NCI-H1048 (cell line): ENCODE data around the gene SERPIND1.
"Not testable (repeated sequence)": the region's sequence is repeated elsewhere in the genome, so short reads cannot be mapped to it uniquely, and the experiment has no call there.

Experiments
- DNase-seq: peaks from one replicate; lab custom pipeline; 2025; lab: John Stamatoyannopoulos, UW

SERPIND1 gene

GRCh38 chr22:20773793-20774212 lies at the start of gene SERPIND1:
SERPIND1 (plus strand) TSS chr22:20774113; CDS start chr22:20779313, 5,200 bp downstream.
- DNase-seq, result no peak

DNA sequence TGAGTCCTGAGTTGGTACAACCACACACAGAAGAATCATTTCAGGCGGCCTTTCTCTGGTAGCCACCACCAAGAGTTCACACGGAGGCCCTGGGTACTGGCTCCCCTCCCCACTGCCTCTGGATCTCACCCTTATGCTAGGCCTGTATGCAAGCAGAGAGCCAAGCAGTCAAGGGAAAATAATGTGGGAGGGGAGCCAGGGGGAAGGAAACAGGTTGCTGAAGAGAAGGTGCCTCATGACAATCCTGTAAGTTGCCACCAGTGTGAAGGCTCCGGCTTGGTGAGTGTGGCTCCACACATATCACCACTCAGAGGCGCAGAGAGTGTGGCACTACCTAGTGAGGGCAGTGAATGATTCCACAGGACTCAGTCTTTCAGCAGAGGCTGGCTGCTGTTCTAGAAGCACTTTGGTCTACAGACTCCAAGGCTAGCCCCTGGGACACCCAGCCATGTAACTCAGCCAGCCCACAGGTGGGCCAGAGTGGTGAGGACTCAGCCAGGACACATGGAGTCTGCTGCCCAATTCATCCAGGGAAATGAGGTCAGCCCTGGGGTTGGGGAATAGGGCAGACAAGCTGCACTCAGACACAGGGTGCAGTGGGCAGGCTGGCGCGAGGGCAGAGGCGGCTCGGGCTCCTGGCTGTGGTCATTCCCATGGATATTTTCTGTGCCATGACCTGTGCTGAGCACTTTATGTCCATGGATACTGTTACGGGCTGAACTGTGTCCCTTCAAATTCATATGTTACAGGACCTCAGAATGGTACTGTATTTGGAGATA lies 49.0 kb upstream of the SERPIND1 start:
- DNase-seq, result no peak

DNA sequence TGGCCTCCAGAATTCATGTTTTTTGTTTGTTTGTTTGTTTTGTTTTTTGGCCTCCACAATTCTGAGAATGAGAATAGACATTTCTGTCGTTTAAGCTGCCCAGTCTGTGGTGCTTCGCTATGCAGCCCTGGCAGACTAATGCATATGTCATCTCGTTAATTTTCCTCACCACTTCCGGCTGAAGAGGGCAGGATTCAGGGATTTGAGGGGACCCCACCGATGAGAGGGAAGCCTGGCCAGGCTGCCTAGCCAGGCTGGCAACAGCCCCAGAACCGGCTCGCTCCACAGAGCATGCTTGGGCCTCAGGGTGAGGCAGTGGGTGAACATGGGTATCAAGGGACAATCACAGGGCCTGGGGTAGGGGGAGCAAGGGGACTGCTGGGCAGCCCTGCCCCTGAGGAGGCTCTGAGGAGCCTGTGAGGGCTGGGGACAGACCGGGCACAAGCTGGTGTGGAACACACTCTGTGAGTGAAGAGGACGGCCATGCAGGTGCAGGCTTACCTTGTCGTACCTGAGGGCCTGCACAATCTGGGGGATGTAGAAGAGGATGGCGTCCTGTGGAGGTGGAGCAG lies 47.8 kb upstream of the SERPIND1 start:
- DNase-seq, result no peak

DNA sequence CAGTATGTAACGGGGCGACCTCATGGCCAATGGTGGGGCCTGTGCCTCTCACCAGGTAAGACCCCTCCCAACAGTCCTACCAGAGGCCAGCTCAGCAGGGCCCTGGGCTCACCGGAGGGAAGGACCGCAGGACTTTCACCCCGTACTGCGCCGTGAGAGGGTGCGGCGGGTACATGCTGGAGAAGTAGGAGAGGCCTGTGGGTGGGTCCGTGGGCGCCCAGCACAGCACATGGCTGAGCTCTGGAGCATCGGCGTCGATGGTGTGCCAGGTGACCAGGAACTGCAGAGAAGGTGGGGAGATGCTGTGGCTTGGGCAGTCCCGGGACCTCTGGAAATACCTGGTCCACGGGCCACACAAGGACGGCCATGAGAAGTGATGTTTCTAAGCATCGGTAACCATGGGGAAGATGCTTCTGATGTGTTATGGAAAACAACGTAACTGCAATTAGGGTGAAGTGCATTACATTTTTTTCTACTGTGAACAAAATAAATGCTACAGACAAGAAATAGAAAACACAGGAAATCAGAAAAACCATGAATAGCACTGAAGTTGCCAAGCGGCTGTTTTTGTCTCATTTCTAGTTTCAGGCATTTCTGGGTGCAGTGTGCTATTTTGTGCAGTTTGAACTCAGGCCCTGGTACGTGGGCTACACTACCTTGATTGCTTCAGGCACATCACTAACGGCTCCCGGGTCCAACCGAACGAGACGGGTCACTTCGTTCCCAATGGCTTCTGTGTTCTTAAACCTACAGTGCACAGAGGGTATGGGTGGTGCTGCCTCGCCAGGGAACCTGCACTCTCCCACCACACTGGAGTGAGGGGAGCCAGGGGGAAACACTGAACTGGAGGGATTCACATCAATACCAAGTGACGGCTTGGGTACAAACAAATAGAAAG lies 46.5 kb upstream of the SERPIND1 start:
- no peak for DNase-seq

- no peak for DNase-seq
Measured at GRCh38 chr22:20728523-20729190, 45.3 kb upstream of the SERPIND1 start.

DNA sequence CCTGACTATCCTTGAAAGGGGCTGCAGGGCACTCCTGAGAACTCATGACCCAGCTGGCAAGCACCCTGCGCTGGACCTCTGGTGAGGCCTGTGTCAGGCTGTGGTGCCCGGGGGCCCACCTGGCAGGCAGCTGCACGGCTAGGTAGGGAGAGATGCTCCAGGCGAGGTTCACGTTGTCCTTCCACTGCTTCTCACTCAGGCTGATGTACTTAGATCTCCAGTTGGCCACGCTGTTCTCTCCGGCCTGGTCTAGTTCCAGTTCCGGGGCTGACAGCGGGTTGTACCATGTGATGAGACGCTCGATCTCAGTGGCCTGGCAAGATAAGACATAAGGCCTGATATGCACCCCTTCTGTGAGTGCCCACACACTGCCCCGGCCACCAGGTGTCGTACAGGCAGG lies 44.7 kb upstream of the SERPIND1 start:
- no peak for DNase-seq

DNA sequence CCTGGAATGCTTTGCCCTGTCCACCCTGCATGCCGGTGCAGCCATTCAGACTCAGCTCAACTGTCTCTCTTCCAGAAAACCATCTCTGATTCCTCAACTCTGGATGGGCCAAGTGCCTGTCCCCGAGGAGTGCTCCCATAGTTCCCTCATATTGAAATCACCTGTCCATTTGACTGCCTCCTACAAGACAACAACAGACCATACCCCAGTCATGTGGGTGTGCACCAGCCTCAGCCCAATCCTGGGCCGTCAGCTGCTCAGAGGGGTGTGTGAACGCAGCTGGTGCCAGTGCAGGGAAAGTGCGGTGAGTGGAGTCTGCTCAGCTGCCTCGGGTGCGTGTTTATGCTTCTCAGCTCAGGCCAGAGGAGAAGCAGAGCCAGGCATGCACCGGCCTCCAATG lies 41.5 kb upstream of the SERPIND1 start:
- DNase-seq, result not testable (repeated sequence)

DNA sequence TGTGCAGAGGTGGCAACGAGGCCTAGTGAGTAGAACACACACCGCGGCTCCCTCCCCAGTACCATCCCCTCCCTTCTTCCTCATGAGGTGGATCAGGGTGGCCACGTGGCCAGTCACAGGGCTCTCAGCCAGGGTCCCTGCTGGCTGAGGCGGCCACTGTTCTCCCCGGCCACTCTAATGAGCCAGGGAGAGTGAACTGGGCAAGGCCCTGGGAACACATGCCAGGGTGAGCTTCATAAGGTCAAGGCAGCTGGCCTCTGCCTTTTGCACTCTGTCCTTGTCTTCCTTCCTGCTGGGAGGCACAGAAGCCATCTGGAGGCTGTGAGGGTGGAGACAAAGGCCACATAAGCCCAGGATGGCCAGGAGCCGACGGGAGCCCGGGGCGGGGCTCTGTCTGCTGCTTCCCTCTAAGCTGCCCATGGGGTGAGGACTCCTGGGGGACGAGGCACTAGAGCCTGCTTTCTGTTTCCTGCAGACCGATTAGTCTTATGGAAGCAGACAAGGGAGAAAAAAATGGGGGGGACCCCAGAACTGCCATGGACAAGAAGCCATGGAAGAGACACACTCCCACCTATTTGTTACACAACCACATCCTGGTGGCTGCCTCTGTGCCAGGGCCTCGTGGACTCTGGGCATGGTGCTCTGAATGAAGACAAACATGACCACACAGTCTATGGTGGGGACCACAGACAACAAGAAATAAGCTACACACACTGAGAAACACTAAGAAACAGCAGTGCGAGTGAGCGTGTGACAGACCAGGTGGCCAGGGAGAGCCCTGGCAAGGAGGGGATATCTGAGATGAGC lies 38.4 kb upstream of the SERPIND1 start:
- not testable (repeated sequence) for DNase-seq

DNA sequence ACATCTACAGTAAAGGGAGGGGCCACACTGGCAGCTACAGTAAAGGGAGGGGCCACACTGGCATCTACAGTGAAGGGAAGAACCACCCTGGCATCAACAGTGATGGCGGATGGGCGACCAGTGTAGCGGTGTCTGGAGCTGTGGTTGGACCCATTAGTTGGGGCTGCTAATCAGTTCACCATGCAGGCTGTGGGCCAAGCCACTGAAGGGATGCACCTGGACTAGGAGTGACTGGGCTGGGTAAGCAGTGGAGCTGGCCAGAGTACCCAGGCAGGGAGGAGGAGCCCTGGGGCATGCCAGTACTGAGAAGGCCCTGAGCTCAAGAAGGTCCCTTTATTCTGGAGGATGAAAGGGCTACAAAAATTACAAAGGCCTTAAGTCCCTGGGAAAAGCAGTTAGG lies 37.0 kb upstream of the SERPIND1 start:
- DNase-seq, result not testable (repeated sequence)

DNA sequence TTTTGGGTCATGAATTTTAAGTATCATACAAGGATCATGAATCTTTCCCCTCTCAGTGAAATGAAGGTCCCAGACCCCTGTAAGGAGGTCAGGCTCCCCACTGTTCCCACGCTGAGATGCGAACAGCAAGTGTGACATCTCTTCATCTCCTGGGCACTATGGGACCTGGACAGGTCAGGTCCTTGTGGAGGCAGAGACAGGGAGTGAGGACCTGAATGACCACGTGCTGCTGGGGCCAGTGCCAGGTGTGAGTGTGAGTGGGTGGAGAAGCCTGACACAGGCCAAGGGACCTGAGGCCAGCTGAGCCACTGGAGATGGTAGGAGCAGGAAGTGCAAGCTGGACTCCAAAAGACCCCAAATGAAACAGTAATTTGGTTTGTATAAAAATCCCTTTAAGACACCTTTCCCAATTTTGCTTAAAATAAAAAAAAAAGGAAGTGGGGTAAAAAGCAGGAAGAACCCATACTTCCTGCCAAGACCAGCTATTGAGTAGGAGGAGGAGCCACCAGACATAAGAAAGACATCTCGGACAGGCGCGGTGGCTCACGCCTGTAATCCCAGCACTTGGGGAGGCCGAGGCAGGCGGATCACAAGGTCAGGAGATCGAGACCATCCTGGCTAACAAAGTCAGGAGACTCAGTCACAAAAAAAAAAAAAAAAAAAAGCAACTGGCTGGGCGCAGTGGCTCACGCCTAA lies 35.4 kb upstream of the SERPIND1 start:
- no peak for DNase-seq

- no peak for DNase-seq
Measured at GRCh38 chr22:20740222-20740951, 33.5 kb upstream of the SERPIND1 start.

DNA sequence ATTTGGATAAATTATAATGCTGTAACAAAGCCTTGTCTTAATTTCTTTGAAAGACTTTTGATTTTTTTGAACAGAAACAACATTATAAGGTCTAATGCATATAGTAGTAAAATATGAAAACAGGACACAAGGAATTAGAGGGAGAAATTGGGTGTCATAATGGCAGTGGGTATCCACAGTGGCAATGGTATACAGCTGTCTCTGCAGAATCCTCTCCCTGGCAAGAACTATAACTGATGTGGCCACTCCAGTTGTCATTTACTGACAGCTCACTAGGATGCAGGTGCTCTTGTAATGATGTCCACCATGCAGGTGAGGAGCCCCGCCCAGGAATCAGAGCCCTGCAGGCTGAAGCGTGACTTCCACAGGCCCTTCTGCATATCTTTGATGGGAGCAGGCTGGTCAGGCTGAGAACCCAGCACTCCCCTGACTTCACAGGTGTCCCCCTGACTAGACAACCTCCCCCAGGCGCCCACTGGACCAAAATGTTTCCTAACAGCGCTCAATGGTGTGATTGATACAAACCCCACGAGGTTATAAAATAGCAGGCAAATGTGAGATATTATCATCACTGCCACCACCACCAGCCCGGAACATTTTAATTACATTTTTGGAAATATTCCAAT lies 32.8 kb upstream of the SERPIND1 start:
- no peak for DNase-seq

- no peak for DNase-seq
Measured at GRCh38 chr22:20741634-20742581, 32.0 kb upstream of the SERPIND1 start.

GRCh38 chr22:20742764-20743163 lies 31.1 kb upstream of the SERPIND1 start:
- no peak for DNase-seq

GRCh38 chr22:20744456-20744855 lies 29.5 kb upstream of the SERPIND1 start:
- no peak for DNase-seq

- DNase-seq, result no peak
Measured at GRCh38 chr22:20745119-20745518, 28.8 kb upstream of the SERPIND1 start.

GRCh38 chr22:20746431-20747189 lies 27.3 kb upstream of the SERPIND1 start:
- DNase-seq, result no peak

DNA sequence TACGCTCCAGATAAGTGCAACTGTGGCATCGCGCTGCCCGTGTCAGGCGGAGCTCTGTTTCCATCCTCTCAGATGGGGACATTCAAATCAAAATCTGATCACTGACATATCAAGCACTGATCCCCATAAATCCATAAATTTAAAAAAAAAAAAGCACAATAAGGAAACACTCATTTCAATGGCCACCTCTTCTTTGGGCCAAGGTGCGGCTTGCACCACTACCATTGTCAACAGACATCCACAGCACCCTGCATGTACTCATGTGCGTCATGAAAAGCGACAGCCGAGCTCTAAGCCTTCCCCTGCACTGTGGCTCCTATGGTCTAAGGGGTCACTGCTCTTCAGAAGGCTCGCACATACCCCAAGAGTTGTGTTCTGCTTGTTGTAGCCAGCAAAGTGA lies 26.7 kb upstream of the SERPIND1 start:
- DNase-seq, result no peak
